ENCODE results near the gene PPIL1.

PPIL1 gene

GRCh38 chr6:36833182-36833789 lies 41.3 kb downstream of the PPIL1 start:
- DNase-seq: no peak

GRCh38 chr6:36832313-36832712 lies 42.3 kb downstream of the PPIL1 start:
- DNase-seq: no peak

DNA sequence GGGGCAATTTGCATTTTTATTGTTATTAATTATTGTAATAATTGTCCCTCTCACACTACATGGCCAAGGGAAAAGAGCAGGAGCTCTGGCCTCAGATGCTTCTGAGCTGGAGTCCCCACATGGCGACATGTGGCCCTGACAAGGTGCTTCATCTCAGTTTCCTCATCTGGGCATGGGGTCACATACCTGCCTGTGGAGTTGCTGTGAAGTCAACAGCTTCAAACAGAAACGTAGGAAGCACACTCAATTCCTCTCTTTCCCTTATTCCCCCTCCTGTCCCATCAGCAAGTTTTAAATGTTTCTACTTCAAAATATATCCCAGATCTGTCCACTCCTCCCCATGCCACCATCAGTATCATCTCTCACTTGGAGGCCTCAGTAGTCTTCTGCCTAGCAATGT lies 44.0 kb downstream of the PPIL1 start:
- DNase-seq: no peak

DNA sequence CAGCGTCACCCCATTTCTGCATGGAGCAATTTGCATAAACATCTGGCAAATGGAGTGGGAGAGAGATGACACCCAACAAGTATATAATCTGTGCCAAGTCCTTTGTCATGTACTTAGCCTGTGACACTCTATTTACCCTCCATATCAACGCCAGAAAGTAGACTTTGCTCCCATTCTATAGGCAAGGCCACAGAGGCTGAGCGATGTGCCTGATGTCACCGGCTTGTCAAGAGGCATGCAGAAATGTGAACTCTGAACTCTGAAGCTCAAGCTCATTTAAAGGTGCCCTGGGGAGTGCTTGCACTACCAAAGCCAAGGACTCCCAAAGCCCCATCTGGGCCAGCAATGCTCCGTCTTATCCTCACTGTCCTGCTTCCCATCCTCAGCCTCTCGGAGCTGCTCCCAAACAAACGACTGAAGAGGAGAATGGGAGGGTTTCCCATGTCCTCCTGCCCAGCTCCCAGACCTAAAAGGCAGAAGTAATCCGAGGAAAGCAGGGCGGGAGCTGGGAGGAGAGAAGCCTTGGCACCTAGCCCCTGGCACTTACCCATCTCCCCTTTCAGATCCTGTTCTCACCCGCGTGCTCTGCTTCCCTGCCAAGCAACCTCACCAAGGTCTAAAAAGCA lies 44.6 kb downstream of the PPIL1 start:
- DNase-seq: no peak

- no peak for DNase-seq
These were observed 47.1 kb downstream of the PPIL1 start for GRCh38 chr6:36827261-36828079.

- no peak for DNase-seq
These were observed 47.9 kb downstream of the PPIL1 start for GRCh38 chr6:36826520-36827227.

- DNase-seq: no peak
These were observed 48.6 kb downstream of the PPIL1 start for GRCh38 chr6:36825994-36826393.

DNA sequence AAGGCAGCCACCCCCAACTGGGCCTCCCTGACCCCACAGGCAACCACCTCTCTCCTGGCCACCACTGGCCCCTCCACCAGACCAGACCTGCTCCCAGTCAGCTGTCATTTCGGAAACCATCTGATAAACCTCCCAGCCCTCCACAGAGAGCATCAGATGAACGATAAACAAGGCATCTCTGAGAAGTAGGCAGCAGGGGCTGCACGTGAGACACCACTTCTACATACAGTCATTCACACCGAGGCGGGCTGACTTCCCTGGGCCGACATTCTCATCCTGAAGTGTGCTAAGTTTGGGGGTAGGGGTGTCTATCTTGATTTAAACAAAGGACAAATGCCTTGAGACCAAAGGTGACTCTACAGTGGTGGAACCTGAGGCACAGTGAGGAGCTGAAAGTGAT lies 49.2 kb downstream of the PPIL1 start:
- no peak for DNase-seq

DNA sequence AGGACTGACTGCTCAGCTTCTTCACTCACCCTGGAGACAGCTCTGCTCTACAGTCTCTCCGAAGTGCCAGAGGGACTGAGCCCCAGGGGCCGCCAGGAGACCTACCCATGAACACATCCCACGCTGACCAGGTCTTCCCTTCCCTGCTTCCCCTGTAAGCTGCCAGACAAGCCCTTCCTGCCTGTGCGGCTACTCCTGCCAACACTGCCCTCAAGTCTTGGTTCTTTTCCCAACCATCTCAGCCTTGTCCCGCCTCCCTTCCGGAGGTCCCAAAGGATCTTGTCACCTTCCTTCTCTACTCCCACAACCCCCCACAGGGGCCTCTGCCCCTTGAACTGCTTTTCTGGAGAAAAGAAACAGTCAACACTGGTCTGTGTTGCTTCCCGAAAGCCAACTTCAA lies 50.4 kb downstream of the PPIL1 start:
- no peak for DNase-seq

DNA sequence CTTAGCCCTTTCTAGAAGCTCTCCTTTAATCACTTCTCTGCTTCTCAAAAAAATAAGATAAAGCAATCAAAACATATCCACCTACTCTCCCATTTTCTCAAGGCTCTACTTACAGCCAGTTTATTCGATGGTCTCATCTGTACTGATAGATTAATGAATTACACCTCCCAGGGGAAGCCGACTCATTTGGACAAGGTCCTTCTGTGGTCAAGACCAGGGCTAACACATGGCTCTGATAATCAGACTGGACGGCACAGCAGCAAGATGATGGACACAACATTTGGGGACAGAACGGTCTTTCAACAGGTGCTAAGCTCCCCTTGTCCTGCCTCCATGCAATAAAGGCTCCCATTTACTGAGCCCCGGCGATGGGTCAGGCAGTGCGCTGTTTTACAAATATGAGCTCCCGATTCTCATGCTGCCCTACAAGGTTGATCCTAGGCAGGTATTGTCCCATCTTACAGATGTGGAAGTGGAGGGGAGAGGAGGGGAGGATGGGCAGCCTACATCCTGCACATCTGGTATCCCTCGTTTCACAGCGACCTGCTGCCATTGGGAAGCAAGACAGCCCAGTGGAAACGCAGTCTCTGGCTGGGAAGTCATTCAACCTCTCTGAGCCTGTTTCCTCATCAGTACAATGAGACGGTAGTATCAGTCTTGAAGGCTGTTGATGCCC lies 51.0 kb downstream of the PPIL1 start:
- DNase-seq: no peak

GRCh38 chr6:36822506-36823269 lies 51.9 kb downstream of the PPIL1 start:
- DNase-seq: no peak

DNA sequence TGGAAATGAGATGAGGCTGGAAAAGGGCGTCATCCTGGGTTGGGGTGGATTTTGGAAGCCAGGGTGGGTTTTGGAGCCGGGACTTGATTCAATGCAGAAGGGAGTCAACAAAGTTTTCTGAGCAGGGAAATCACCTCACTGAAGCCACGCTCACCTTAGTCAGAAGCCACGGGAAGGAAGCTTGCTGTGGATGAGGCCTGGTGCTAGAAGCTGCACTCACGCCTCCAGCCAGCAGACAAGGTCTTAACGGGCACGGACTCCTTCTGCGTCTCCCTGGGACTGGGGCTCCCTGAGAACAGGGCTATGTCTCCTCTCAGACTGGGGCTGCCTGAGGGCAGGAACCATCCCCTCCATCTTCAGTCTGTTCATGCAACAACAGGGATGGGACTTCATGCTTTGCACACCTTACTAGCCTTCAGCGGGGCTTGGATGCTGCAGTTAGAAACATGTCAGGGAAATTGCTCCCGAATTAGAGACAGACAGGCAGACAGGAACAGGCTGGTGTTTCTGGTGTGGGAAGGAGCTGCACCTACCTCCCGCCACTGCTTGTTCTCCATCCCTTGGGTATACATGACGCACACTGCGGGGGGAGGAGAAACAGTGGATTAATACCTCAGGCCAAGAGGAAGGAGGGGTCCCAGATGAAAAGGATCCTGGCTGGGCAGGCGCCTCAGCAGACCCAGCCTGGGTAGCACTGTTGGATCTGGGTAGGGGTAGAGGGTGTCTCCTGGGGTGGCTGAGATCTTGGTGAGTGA lies 52.8 kb downstream of the PPIL1 start:
- no peak for DNase-seq

DNA sequence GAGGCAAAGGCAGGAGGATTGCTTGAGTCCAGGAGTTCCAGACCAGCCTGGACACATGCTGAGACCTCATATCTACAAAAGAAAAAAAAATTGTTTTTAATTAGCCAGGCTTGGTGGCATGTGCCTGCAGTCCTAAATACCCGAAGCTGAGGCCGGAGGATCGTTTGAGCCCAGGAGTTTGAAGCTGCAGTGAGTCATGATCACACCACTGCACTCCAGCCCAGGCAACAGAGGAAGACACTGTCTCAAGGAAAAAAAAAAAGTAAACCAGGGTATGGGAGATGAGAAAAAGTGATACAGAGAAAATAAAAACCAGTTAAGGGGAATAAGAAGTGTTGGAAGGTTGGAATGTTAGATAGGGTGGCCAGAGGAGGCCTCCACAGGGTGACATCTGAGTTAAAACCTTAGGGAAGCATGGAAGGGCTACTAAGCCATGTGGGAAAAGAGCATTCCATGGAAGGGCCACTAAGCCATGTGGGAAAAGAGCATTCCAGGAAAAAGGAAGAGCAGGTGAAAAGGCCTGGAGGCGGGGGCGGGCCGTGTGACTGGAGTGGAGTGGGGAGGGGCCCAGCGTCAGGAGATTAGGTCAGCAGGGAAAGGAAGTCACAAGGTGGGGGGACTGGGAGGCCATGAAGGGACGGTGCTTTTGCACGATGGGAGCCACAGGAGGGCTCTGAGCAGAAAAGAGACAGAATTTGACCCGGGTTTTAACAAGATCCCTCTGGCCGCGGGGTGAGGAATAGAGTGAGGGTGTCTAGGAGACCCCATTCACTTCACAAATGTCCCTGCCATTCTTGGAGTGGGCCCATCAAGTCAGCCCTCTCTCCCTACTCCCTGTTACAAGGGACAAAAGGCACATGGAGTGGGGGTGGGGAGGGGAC lies 53.7 kb downstream of the PPIL1 start:
- DNase-seq: no peak

GRCh38 chr6:36818756-36819155 lies 55.8 kb downstream of the PPIL1 start:
- DNase-seq: no peak

DNA sequence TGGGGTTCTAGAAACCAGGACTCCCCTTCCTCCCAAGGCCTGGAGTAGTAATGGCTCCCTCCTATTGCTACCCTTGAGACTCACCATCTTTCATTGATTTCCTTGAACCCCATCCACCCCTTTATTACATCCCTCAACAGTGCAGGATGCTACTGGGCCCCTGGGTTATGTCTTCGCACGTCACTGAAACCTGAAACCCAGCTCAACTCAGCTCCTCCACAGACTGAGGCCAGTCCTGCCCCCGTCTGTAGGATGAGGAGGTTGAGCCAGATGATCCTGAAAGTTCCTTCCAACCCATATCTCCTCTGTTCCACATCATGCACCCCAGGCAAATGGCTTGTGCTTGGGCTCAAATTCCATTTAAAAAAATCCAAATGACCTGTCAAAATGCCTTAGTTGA lies 56.8 kb downstream of the PPIL1 start:
- DNase-seq: no peak

GRCh38 chr6:36817176-36817817 lies 57.3 kb downstream of the PPIL1 start:
- no peak for DNase-seq

DNA sequence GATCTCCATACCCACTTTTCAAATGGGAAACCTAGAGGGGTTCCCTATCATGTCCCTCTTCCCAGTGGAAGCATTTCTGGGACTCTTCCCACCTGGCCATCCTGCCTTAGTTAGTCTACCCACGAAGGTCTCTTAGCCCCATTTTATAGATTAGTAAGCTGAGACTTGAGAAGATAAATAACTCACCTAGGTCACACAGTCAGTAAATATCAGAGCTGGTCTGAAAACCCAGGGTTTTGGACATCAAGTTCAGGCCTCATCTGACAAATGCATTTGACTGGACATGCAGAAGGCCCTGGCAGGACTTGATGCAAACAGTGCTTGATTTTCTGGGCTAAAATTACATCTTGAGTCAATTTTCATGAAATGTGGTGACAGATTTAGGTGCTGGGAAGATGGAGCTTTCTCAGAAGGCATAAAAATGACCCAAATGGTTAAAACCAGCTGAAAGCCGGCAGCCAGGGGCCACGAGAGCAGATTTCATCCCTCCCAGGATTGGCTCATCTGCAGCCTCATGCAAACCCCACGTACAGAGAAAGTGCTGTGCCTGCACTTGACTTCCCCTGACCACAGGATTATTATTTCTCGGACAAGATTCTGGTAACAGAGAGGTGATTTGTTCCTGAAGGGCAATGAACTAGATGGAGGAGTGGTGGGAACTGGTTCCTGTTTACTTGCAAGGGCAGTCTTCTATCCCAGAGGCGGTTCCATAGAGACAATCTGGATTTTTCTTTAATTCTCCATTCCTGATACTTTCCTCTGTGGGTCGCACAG lies 58.5 kb downstream of the PPIL1 start:
- DNase-seq: no peak

DNA sequence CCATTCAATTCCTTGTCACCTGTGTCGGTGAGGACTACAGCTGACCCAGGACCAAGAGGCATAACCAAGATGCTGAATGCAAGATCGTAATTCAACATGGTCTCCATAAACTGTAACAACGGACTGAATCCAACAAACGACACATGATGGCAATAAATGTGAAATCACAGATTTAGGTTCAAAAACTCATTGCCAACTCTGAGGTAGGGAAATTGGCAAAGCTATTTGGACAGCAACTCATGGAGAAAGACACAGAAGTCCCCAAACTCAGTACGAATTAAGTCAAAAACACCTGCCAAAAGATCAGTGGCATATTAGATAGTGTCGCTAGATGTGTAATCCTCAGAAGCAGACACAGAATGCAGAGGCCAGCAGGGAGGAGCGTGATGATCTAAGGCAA lies 60.4 kb downstream of the PPIL1 start:
- no peak for DNase-seq

DNA sequence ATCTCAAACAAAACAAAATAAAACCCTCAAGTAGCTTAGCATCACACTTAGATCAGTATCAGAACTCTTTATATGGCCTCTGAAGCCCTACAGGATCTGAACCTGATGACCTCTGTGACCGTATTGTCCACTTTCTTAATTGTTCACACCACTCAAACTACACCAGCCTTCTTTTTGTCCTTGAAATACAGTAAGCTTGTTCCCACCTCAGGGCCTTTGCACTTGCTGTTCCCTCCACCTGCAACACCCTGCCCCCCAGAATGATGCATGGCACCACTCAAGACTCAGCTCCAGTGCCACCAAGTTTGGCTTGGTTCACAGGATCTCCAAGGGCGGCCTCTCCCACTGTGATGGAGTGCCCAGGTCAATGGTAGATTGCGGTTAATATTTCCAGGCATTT lies 61.1 kb downstream of the PPIL1 start:
- DNase-seq: no peak
